GM23338 (cell line): ENCODE results near the gene ARID1B. TPM values are rescaled to one million over a fixed set of nuclear protein-coding genes. Genes with fewer than 3 reads are reported as not detected.
"Not testable (repeated sequence)": the region's sequence is repeated elsewhere in the genome, so short reads cannot be mapped to it uniquely, and the experiment has no call there.

Experiments
- ATAC-seq: fragments of 200-7000 bp; cut with Tn5 transposase; 3 replicates; pipeline ENCODE4 v1.9.1; 2020
- DNase-seq: peaks from one replicate; pipeline ENCODE4 v3.0.0-alpha.2; 2015; ENCODE audit warnings: low spot score
- H2AFZ ChIP-seq: fragments of 200-600 bp; sonication (generic); 2 replicates; pipeline ENCODE4 v1.8.0; 2016; ENCODE audit warnings: antibody characterized with exemption, mild to moderate bottlenecking, moderate library complexity
- H3F3A ChIP-seq: fragments of 200-600 bp; sonication (generic); replicated peaks from 2 replicates; pipeline ENCODE4 v1.8.0; 2017; ENCODE audit warnings: antibody characterized with exemption, mixed run types, low read depth
- H3K27ac ChIP-seq: fragments of 200-600 bp; sonication (generic); 2 replicates; pipeline ENCODE4 v1.6.1; 2016; ENCODE audit warnings: low read depth
- H3K27me3 ChIP-seq: fragments of 200-600 bp; sonication (generic); 2 replicates; pipeline ENCODE4 v1.8.0; 2016; ENCODE audit warnings: mild to moderate bottlenecking, mixed run types, moderate library complexity; ENCODE audit not compliant: insufficient read depth
- H3K36me3 ChIP-seq: fragments of 200-600 bp; sonication (generic); 2 replicates; pipeline ENCODE4 v1.8.0; 2016; ENCODE audit warnings: mild to moderate bottlenecking; ENCODE audit not compliant: insufficient read depth
- H3K4me1 ChIP-seq: fragments of 200-600 bp; sonication (generic); 2 replicates; pipeline ENCODE4 v1.8.0; 2016; ENCODE audit warnings: mild to moderate bottlenecking, moderate library complexity; ENCODE audit not compliant: insufficient read depth
- H3K4me2 ChIP-seq: fragments of 200-600 bp; sonication (generic); 2 replicates; pipeline ENCODE4 v1.7.1; 2017; ENCODE audit warnings: mixed run types
- H3K4me3 ChIP-seq: fragments of 200-600 bp; sonication (generic); 2 replicates; pipeline ENCODE4 v1.6.1; 2016; ENCODE audit warnings: mixed run types
- H3K79me2 ChIP-seq: fragments of 200-600 bp; sonication (generic); replicated peaks from 2 replicates; pipeline ENCODE4 v1.8.0; 2017; ENCODE audit warnings: mild to moderate bottlenecking; ENCODE audit not compliant: insufficient read depth
- H3K9me2 ChIP-seq: fragments of 200-600 bp; sonication (generic); 2 replicates; pipeline ENCODE4 v1.8.0; 2017; ENCODE audit not compliant: insufficient read depth
- H4K20me1 ChIP-seq: fragments of 200-600 bp; sonication (generic); replicated peaks from 2 replicates; pipeline ENCODE4 v1.8.0; 2017; ENCODE audit warnings: mild to moderate bottlenecking; ENCODE audit not compliant: insufficient read depth
- H3K27ac Mint-ChIP-seq: 2 replicates; pipeline ENCODE4 v1.8.0; 2020; ENCODE audit warnings: inconsistent platforms, mild to moderate bottlenecking, moderate library complexity, mixed read lengths
- H3K27me3 Mint-ChIP-seq: 3 replicates; pipeline ENCODE4 v1.8.0; 2022; ENCODE audit warnings: low read depth, mild to moderate bottlenecking, moderate library complexity, mixed read lengths, inconsistent platforms; ENCODE audit not compliant: insufficient read depth, poor library complexity
- H3K36me3 Mint-ChIP-seq: 3 replicates; pipeline ENCODE4 v1.8.0; 2021; ENCODE audit warnings: low read depth, mild to moderate bottlenecking, inconsistent platforms, moderate library complexity, mixed read lengths
- H3K4me1 Mint-ChIP-seq: 3 replicates; pipeline ENCODE4 v1.8.0; 2020; ENCODE audit warnings: mild to moderate bottlenecking, inconsistent platforms, mixed read lengths
- H3K4me3 Mint-ChIP-seq: 3 replicates; pipeline ENCODE4 v1.8.0; 2021; ENCODE audit warnings: moderate library complexity, mild to moderate bottlenecking, inconsistent platforms, mixed read lengths
- H3K9me3 Mint-ChIP-seq: 3 replicates; pipeline ENCODE4 v1.8.0; 2020; ENCODE audit warnings: moderate library complexity, mild to moderate bottlenecking, inconsistent platforms, mixed read lengths
- EZH2 ChIP-seq: fragments of 200-600 bp; sonication (generic); IDR thresholded peaks from one replicate; pipeline ENCODE4 v1.8.0; 2017; ENCODE audit warnings: antibody characterized with exemption, mild to moderate bottlenecking, low read depth; ENCODE audit not compliant: unreplicated experiment
- JUNB ChIP-seq: IDR thresholded peaks from one replicate; pipeline ENCODE4 v1.6.1; 2016; ENCODE audit warnings: antibody characterized with exemption; ENCODE audit not compliant: unreplicated experiment
- POLR2AphosphoS5 ChIP-seq: IDR thresholded peaks from 2 replicates; pipeline ENCODE4 v1.6.1; 2016; ENCODE audit warnings: antibody characterized with exemption, low read depth
- ZNF114 ChIP-seq: fragments of 250-450 bp; sonication (Bioruptor Pico); IDR thresholded peaks from 2 replicates; pipeline ENCODE4 v1.5.0; 2020; ENCODE audit warnings: mild to moderate bottlenecking, moderate library complexity
- polyA plus RNA-seq: library from polyadenylated mRNA; unstranded; fragments of >200 nt; fragmentation: Nextera tagmentation; extraction: Ambion mirVana; gene quantifications from 2 replicates; pipeline ENCODE4 v1.2.1, GENCODE V29; 2016
- total RNA-seq: library from RNA; depleted of rRNA; stranded (reverse); fragments of >200 nt; shearing (Covaris generic); gene quantifications from 2 replicates; pipeline ENCODE4 v1.2.3, GENCODE V29; 2014
- TF ChIP-seq, protein P1 (sequence below): IDR thresholded peaks from one replicate; pipeline ENCODE4 v1.6.1; 2018; ENCODE audit warnings: antibody characterized with exemption; ENCODE audit not compliant: unreplicated experiment
- TF ChIP-seq, protein P2 (sequence below): IDR thresholded peaks from 2 replicates; pipeline ENCODE4 v1.6.1; 2016; ENCODE audit warnings: antibody characterized with exemption
- TF ChIP-seq, protein P3 (sequence below), 2 experiments: fragments of 200-600 bp in 1 of 2; sonication (generic) in 1 of 2; conservative IDR thresholded peaks; 2 replicates each; pipeline versions ENCODE4 v1.5.1 to v1.6.1; 2016 to 2017; ENCODE audit warnings: antibody characterized with exemption in 2 of 2, low read depth in 2 of 2, mild to moderate bottlenecking in 2 of 2, moderate library complexity in 1 of 2
- TF ChIP-seq, protein P4 (sequence below): fragments of 250-450 bp; sonication (Bioruptor Pico); IDR thresholded peaks from 2 replicates; pipeline ENCODE4 v1.5.0; 2020; ENCODE audit warnings: mild to moderate bottlenecking, moderate library complexity

ARID1B gene
- total and polyA plus RNA-seq, 2 experiments from 2014 or later, result 59.3 to 72.2 TPM

DNA sequence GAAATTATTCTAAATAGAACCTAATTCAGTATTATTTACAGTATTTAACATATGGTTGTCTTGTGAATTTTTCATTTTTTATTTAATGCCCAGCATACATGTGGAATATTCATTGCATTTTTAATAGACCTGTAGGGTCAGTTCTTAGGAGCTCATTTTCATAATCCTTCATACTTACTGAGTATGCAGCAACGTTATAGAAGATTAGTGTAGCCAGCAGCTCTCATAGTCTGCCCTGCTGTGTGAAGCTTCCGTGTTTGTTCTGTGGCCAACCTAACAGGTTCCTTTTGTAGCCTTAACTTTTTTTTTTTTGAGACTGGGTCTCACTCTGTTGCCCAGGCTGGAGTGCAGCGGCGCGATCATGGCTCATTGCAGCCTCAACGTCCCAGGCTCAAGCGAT, 261.4 kb downstream of the ARID1B start (continued):
- TF ChIP-seq, protein P1, sequence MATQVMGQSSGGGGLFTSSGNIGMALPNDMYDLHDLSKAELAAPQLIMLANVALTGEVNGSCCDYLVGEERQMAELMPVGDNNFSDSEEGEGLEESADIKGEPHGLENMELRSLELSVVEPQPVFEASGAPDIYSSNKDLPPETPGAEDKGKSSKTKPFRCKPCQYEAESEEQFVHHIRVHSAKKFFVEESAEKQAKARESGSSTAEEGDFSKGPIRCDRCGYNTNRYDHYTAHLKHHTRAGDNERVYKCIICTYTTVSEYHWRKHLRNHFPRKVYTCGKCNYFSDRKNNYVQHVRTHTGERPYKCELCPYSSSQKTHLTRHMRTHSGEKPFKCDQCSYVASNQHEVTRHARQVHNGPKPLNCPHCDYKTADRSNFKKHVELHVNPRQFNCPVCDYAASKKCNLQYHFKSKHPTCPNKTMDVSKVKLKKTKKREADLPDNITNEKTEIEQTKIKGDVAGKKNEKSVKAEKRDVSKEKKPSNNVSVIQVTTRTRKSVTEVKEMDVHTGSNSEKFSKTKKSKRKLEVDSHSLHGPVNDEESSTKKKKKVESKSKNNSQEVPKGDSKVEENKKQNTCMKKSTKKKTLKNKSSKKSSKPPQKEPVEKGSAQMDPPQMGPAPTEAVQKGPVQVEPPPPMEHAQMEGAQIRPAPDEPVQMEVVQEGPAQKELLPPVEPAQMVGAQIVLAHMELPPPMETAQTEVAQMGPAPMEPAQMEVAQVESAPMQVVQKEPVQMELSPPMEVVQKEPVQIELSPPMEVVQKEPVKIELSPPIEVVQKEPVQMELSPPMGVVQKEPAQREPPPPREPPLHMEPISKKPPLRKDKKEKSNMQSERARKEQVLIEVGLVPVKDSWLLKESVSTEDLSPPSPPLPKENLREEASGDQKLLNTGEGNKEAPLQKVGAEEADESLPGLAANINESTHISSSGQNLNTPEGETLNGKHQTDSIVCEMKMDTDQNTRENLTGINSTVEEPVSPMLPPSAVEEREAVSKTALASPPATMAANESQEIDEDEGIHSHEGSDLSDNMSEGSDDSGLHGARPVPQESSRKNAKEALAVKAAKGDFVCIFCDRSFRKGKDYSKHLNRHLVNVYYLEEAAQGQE, result no peak
- TF ChIP-seq EZH2 (no peak), POLR2AphosphoS5 (no peak), ZNF114 (CRISPR knock-in tag) (no peak), JUNB (no peak)
- TF ChIP-seq, protein P2, sequence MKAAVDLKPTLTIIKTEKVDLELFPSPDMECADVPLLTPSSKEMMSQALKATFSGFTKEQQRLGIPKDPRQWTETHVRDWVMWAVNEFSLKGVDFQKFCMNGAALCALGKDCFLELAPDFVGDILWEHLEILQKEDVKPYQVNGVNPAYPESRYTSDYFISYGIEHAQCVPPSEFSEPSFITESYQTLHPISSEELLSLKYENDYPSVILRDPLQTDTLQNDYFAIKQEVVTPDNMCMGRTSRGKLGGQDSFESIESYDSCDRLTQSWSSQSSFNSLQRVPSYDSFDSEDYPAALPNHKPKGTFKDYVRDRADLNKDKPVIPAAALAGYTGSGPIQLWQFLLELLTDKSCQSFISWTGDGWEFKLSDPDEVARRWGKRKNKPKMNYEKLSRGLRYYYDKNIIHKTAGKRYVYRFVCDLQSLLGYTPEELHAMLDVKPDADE, result no peak

DNA sequence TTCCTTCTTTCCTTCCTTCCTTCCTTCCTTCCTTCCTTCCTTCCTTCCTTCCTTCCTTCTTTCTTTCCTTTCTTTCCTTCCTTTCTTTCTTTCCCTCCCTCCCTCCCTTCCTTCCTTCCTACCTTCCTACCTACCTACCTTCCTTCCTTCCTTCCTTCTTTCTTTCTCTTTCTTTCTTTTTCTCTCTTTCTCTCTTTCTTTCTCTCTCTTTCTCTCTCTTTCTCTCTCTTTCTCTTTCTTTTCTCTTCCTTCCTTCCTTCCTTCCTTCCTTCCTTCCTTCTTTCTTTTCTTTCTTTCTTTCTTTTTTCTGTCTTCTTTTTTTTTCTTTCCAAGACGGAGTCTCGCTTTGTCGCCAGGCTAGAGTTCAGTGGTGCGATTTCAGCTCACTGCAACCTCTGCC, 262.5 kb downstream of the ARID1B start:
- H3K4me3 Mint-ChIP-seq, H3K4me2 ChIP-seq, H3K4me3 ChIP-seq, ATAC-seq, H3K9me3 Mint-ChIP-seq, H3F3A ChIP-seq, H4K20me1 ChIP-seq, H3K9me2 ChIP-seq, H3K36me3 Mint-ChIP-seq, DNase-seq, H3K27ac Mint-ChIP-seq, H3K27me3 Mint-ChIP-seq, H3K36me3 ChIP-seq, H2AFZ ChIP-seq, H3K27me3 ChIP-seq: not testable (repeated sequence)
- H3K27ac ChIP-seq, result 0 out of 2 replicates have a peak overlapping the region, but pooled peaks have one; percentile 15
- peaks cover 21% of the 10 kb centered on the region for H3K79me2 ChIP-seq
- H3K4me1 Mint-ChIP-seq, result peaks cover 12% of the 10 kb centered on the region
- peaks cover 32% of the 10 kb centered on the region for H3K4me1 ChIP-seq

DNA sequence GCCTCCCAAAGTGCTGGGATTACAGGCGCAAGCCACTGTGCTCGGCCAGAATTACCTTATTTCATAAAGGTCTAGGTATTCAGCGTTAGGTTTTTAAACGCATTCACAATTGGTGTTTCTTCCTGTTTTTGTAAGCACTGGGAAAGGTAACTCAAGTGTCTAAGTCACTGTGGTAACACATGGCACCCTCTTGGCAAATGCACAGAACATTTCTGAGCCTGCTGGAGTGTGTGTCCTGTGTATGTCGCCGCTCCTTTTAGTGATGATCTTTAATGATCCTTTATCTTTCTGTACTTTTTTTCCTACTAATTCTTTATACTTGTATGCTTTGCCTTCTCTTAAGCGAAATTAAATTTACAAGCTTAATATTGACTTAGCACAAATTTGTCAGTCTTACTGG, 263.0 kb downstream of the ARID1B start:
- no peaks in the 10 kb centered on the region for H3K36me3 ChIP-seq
- H3K4me3 ChIP-seq, result no peak overlapping the region
- H3K27me3 ChIP-seq, result no peaks in the 10 kb centered on the region
- ATAC-seq, result no peak
- no peak overlapping the region for H2AFZ ChIP-seq
- H4K20me1 ChIP-seq, result no peaks in the 10 kb centered on the region
- Mint-ChIP-seq H3K4me1 (peaks cover 9% of the 10 kb centered on the region), H3K27ac (no peak overlapping the region; the same call in 1 of the 2 replicates), H3K36me3 (no peaks in the 10 kb centered on the region), H3K27me3 (peaks cover 5% of the 10 kb centered on the region), H3K9me3 (no peaks in the 10 kb centered on the region), H3K4me3 (no peak overlapping the region)
- 0 out of 2 replicates have a peak overlapping the region, but pooled peaks have one; percentile 15 for H3K27ac ChIP-seq
- no peak overlapping the region for H3K4me2 ChIP-seq
- H3K9me2 ChIP-seq, result no peaks in the 10 kb centered on the region
- H3K79me2 ChIP-seq, result peaks cover 16% of the 10 kb centered on the region
- H3K4me1 ChIP-seq, result peaks cover 26% of the 10 kb centered on the region
- H3F3A ChIP-seq, result no peaks in the 10 kb centered on the region
- no peak for DNase-seq
- TF ChIP-seq, protein P3, sequence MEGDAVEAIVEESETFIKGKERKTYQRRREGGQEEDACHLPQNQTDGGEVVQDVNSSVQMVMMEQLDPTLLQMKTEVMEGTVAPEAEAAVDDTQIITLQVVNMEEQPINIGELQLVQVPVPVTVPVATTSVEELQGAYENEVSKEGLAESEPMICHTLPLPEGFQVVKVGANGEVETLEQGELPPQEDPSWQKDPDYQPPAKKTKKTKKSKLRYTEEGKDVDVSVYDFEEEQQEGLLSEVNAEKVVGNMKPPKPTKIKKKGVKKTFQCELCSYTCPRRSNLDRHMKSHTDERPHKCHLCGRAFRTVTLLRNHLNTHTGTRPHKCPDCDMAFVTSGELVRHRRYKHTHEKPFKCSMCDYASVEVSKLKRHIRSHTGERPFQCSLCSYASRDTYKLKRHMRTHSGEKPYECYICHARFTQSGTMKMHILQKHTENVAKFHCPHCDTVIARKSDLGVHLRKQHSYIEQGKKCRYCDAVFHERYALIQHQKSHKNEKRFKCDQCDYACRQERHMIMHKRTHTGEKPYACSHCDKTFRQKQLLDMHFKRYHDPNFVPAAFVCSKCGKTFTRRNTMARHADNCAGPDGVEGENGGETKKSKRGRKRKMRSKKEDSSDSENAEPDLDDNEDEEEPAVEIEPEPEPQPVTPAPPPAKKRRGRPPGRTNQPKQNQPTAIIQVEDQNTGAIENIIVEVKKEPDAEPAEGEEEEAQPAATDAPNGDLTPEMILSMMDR (conservative IDR thresholded peaks at IDR 0.05; ENCODE audit: low read depth in 2 of 2), result no peak
- no peak for TF ChIP-seq EZH2
- TF ChIP-seq, protein P4, sequence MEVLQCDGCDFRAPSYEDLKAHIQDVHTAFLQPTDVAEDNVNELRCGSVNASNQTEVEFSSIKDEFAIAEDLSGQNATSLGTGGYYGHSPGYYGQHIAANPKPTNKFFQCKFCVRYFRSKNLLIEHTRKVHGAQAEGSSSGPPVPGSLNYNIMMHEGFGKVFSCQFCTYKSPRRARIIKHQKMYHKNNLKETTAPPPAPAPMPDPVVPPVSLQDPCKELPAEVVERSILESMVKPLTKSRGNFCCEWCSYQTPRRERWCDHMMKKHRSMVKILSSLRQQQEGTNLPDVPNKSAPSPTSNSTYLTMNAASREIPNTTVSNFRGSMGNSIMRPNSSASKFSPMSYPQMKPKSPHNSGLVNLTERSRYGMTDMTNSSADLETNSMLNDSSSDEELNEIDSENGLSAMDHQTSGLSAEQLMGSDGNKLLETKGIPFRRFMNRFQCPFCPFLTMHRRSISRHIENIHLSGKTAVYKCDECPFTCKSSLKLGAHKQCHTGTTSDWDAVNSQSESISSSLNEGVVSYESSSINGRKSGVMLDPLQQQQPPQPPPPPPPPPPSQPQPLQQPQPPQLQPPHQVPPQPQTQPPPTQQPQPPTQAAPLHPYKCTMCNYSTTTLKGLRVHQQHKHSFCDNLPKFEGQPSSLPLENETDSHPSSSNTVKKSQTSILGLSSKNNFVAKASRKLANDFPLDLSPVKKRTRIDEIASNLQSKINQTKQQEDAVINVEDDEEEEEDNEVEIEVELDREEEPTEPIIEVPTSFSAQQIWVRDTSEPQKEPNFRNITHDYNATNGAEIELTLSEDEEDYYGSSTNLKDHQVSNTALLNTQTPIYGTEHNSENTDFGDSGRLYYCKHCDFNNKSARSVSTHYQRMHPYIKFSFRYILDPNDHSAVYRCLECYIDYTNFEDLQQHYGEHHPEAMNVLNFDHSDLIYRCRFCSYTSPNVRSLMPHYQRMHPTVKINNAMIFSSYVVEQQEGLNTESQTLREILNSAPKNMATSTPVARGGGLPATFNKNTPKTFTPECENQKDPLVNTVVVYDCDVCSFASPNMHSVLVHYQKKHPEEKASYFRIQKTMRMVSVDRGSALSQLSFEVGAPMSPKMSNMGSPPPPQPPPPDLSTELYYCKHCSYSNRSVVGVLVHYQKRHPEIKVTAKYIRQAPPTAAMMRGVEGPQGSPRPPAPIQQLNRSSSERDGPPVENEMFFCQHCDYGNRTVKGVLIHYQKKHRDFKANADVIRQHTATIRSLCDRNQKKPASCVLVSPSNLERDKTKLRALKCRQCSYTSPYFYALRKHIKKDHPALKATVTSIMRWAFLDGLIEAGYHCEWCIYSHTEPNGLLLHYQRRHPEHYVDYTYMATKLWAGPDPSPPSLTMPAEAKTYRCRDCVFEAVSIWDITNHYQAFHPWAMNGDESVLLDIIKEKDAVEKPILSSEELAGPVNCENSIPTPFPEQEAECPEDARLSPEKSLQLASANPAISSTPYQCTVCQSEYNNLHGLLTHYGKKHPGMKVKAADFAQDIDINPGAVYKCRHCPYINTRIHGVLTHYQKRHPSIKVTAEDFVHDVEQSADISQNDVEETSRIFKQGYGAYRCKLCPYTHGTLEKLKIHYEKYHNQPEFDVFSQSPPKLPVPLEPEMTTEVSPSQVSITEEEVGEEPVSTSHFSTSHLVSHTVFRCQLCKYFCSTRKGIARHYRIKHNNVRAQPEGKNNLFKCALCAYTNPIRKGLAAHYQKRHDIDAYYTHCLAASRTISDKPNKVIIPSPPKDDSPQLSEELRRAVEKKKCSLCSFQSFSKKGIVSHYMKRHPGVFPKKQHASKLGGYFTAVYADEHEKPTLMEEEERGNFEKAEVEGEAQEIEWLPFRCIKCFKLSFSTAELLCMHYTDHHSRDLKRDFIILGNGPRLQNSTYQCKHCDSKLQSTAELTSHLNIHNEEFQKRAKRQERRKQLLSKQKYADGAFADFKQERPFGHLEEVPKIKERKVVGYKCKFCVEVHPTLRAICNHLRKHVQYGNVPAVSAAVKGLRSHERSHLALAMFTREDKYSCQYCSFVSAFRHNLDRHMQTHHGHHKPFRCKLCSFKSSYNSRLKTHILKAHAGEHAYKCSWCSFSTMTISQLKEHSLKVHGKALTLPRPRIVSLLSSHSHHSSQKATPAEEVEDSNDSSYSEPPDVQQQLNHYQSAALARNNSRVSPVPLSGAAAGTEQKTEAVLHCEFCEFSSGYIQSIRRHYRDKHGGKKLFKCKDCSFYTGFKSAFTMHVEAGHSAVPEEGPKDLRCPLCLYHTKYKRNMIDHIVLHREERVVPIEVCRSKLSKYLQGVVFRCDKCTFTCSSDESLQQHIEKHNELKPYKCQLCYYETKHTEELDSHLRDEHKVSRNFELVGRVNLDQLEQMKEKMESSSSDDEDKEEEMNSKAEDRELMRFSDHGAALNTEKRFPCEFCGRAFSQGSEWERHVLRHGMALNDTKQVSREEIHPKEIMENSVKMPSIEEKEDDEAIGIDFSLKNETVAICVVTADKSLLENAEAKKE (CRISPR knock-in tag), result no peak
